Keratinocyte (primary cell): ENCODE results near the gene KLHL29. TPM values are rescaled to one million over a fixed set of nuclear protein-coding genes. Genes with fewer than 3 reads are reported as not detected.

Source experiments
- DNase-seq: peaks from one replicate; pipeline ENCODE4 v3.0.0-alpha.2; 2011; ENCODE audit warnings: low read depth, missing footprints, low spot score
- FAIRE-seq: peaks from 2 replicates; lab custom pipeline; 2011; peaks lifted over from hg19 to GRCh38; lab: Jason Lieb, UNC
- H2AFZ ChIP-seq: 2 replicates; pipeline ENCODE4 v1.6.0; 2012; ENCODE audit warnings: low read length, control low read depth, inconsistent platforms; ENCODE audit not compliant: control insufficient read depth
- H3K27ac ChIP-seq: 2 replicates; pipeline ENCODE4 v1.5.1; 2011; ENCODE audit warnings: low read length; ENCODE audit not compliant: control insufficient read depth, insufficient read depth
- H3K27me3 ChIP-seq: 3 replicates; pipeline ENCODE4 v1.6.0; 2011; ENCODE audit warnings: low read length; ENCODE audit not compliant: control insufficient read depth, insufficient read depth; ENCODE audit errors: extremely low read depth
- H3K36me3 ChIP-seq, 2 experiments: 2 replicates in 1 of 2; 3 replicates in 1 of 2; pipeline ENCODE4 v1.5.1; 2011; ENCODE audit warnings: low read length in 2 of 2, mild to moderate bottlenecking in 1 of 2; ENCODE audit not compliant: control insufficient read depth in 2 of 2, insufficient read depth in 2 of 2; ENCODE audit errors: extremely low read depth in 1 of 2
- H3K4me1 ChIP-seq: 3 replicates; pipeline ENCODE4 v1.5.1; 2011; ENCODE audit warnings: low read length; ENCODE audit not compliant: control insufficient read depth, insufficient read depth; ENCODE audit errors: extremely low read depth
- H3K4me2 ChIP-seq: 3 replicates; pipeline ENCODE4 v1.6.0; 2011; ENCODE audit warnings: low read depth, low read length; ENCODE audit not compliant: control insufficient read depth, insufficient read depth; ENCODE audit errors: extremely low read depth
- H3K4me3 ChIP-seq, 3 experiments: fragments of 200-600 bp in 1 of 3; sonication (generic) in 1 of 3; 2 replicates in 2 of 3; 3 replicates in 1 of 3; pipeline ENCODE4 v1.5.1; 2011 to 2016; ENCODE audit warnings: low read length in 3 of 3, mild to moderate bottlenecking in 3 of 3, control low read depth in 2 of 3, inconsistent platforms in 1 of 3, low read depth in 1 of 3, mixed read lengths in 1 of 3, mixed run types in 1 of 3, moderate library complexity in 1 of 3; ENCODE audit not compliant: control insufficient read depth in 2 of 3, insufficient read depth in 2 of 3; ENCODE audit errors: extremely low read depth in 1 of 3
- H3K79me2 ChIP-seq: 2 replicates; pipeline ENCODE4 v1.6.0; 2012; ENCODE audit warnings: low read length; ENCODE audit not compliant: control insufficient read depth, insufficient read depth
- H3K9ac ChIP-seq: 3 replicates; pipeline ENCODE4 v1.6.0; 2011; ENCODE audit warnings: low read length; ENCODE audit not compliant: control insufficient read depth, insufficient read depth; ENCODE audit errors: extremely low read depth
- H3K9me1 ChIP-seq: 3 replicates; pipeline ENCODE4 v1.6.0; 2011; ENCODE audit warnings: low read length; ENCODE audit not compliant: control insufficient read depth, insufficient read depth; ENCODE audit errors: extremely low read depth
- H3K9me3 ChIP-seq: 2 replicates; pipeline ENCODE4 v1.5.1; 2012; ENCODE audit warnings: low read depth, low read length; ENCODE audit not compliant: control insufficient read depth
- H4K20me1 ChIP-seq: 3 replicates; pipeline ENCODE4 v1.6.0; 2011; ENCODE audit warnings: low read length; ENCODE audit not compliant: control insufficient read depth, insufficient read depth; ENCODE audit errors: extremely low read depth
- EZH2 ChIP-seq: IDR thresholded peaks from one replicate; pipeline ENCODE4 v1.6.1; 2012; ENCODE audit warnings: inconsistent platforms, mild to moderate bottlenecking, low read length, moderate library complexity
- dilution Hi-C: fragments of 300-500 bp; cut with MboI; formaldehyde crosslinking; loops from one replicate; pipeline ENCODE4 v1.7.0; 2020; ENCODE audit warnings: low sequenced_read_pairs; ENCODE audit not compliant: extremely low pct_ligation_motif_present
- polyA plus RNA-seq, 5 experiments: library from polyadenylated mRNA; depleted of rRNA in 3 of 5; stranded (reverse) in 3 of 5; stranded (forward) in 1 of 5; unstranded in 1 of 5; fragments of >200 nt; gene quantifications; 1 replicate in 1 of 5; 2 replicates in 3 of 5; 3 replicates in 1 of 5; pipeline versions ENCODE4 v1.2.1 to v1.2.3, GENCODE V29; 2011 to 2012; ENCODE audit warnings: missing spikeins in 2 of 5, low read depth in 1 of 5, low replicate concordance in 1 of 5
- TF ChIP-seq, protein P1 (sequence below), 3 experiments: IDR thresholded peaks in 1 of 3; conservative IDR thresholded peaks in 1 of 3; optimal IDR thresholded peaks in 1 of 3; 2 replicates in 2 of 3; 3 replicates in 1 of 3; pipeline versions ENCODE3 to v1.5.1; 2011; ENCODE audit warnings: low read length in 3 of 3, mild to moderate bottlenecking in 3 of 3, moderate library complexity in 2 of 3, control low read depth in 1 of 3, inconsistent platforms in 1 of 3; ENCODE audit not compliant: insufficient read depth in 2 of 3; ENCODE audit errors: extremely low read depth in 1 of 3

The KLHL29 gene
- polyA plus RNA-seq, 1 donor (not counting 4 experiments of a cell fraction or from before 2014, with no cell fraction given): 4.7 TPM

DNA sequence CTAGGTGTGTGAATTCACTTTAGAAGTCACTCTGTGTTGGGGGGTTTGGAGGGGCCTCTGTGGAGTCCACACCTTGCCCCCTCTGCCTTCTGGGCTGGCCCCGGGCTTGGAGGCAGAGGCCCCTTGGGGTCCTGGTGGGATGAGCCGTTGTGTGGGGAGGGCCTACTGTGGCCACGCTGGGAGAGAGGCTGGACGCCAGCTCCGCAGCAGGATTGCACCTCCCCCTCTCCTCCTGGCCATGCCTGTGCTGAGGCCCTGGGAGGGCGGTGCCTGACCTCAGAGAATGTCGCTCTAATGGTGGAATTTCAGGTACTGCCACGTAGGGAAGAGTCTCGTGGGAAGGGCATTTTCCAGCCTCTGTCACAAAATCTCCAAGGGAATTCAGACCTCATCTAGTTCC lies 304.9 kb downstream of the KLHL29 start:
- Histone ChIP-seq H4K20me1 (no peaks in the 10 kb centered on the region), H3K4me2 (no peak overlapping the region), H3K79me2 (no peaks in the 10 kb centered on the region), H3K27ac (no peak overlapping the region), H3K4me1 (no peaks in the 10 kb centered on the region), H3K9ac (no peak overlapping the region), H3K27me3 (no peaks in the 10 kb centered on the region), H3K9me1 (no peaks in the 10 kb centered on the region), H3K36me3 (peaks cover 0 to 18% of the 10 kb centered on the region in 2 experiments), H2AFZ (no peak overlapping the region), H3K9me3 (no peaks in the 10 kb centered on the region), H3K4me3 (no peak overlapping the region)
- FAIRE-seq: no peak
- dilution Hi-C loops: no loop called here
- TF ChIP-seq, protein P1, sequence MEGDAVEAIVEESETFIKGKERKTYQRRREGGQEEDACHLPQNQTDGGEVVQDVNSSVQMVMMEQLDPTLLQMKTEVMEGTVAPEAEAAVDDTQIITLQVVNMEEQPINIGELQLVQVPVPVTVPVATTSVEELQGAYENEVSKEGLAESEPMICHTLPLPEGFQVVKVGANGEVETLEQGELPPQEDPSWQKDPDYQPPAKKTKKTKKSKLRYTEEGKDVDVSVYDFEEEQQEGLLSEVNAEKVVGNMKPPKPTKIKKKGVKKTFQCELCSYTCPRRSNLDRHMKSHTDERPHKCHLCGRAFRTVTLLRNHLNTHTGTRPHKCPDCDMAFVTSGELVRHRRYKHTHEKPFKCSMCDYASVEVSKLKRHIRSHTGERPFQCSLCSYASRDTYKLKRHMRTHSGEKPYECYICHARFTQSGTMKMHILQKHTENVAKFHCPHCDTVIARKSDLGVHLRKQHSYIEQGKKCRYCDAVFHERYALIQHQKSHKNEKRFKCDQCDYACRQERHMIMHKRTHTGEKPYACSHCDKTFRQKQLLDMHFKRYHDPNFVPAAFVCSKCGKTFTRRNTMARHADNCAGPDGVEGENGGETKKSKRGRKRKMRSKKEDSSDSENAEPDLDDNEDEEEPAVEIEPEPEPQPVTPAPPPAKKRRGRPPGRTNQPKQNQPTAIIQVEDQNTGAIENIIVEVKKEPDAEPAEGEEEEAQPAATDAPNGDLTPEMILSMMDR (optimal IDR thresholded peaks at IDR 0.05 in 1 of 3, IDR thresholded peaks at IDR 0.05 in 1 of 3, conservative IDR thresholded peaks at IDR 0.05 in 1 of 3; ENCODE audit: extremely low read depth in 1 of 3, insufficient read depth in 2 of 3, low read length in 3 of 3): no peak
- TF ChIP-seq EZH2: no peak
- DNase-seq: no peak

DNA sequence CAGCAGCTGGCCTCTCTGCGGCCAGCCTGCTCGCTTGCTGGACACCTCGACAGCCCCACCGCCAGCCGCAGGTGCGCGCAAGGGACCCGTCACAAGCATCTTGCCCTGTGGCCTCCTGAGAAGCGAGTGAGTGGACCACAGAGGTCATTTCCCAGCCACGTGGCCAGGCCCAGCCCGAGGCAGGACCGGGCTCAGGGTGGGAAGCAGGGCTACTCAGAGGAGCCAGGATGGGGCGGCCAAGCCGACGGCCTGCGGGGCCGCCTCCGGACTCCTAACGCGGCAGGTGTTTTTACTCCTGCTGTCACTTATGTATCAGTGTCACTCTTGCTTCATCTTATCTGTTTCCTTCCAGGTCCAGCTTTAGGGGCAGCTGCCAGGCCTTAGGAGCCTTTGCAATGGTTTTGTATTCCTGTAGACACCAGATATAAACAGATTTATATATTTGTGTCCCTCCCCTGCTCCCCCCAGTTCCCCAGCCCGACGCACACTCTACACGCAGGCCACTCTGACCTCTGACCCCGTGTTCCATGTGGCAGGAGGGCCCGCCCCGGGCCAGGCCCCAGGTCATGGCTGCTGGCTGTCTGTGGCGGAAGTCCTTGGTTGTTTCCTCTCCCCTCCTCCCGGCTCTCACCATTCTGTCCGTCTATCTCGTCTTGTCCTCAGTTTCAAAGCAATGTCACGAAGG lies 305.6 kb downstream of the KLHL29 start:
- no peak overlapping the region for H3K4me2 ChIP-seq
- H2AFZ ChIP-seq: no peak overlapping the region
- no peak for TF ChIP-seq EZH2
- TF ChIP-seq, protein P1 (optimal IDR thresholded peaks at IDR 0.05 in 1 of 3, IDR thresholded peaks at IDR 0.05 in 1 of 3, conservative IDR thresholded peaks at IDR 0.05 in 1 of 3; ENCODE audit: extremely low read depth in 1 of 3, insufficient read depth in 2 of 3, low read length in 3 of 3): no peak
- peaks cover 0 to 20% of the 10 kb centered on the region in 2 experiments for H3K36me3 ChIP-seq
- dilution Hi-C loops: no loop called here
- no peak for FAIRE-seq
- no peaks in the 10 kb centered on the region for H3K27me3 ChIP-seq
- H3K9me1 ChIP-seq: no peaks in the 10 kb centered on the region
- no peak for DNase-seq
- no peaks in the 10 kb centered on the region for H4K20me1 ChIP-seq
- no peaks in the 10 kb centered on the region for H3K9me3 ChIP-seq
- no peak overlapping the region for H3K9ac ChIP-seq
- no peak overlapping the region for H3K27ac ChIP-seq
- H3K4me3 ChIP-seq: no peak overlapping the region
- no peaks in the 10 kb centered on the region for H3K79me2 ChIP-seq
- no peaks in the 10 kb centered on the region for H3K4me1 ChIP-seq
